ENCODE results near the gene METTL8.

METTL8 gene

GRCh38 chr2:171412571-171413175 lies 21.1 kb downstream of the METTL8 start:
- TF ChIP-seq, protein P1, sequence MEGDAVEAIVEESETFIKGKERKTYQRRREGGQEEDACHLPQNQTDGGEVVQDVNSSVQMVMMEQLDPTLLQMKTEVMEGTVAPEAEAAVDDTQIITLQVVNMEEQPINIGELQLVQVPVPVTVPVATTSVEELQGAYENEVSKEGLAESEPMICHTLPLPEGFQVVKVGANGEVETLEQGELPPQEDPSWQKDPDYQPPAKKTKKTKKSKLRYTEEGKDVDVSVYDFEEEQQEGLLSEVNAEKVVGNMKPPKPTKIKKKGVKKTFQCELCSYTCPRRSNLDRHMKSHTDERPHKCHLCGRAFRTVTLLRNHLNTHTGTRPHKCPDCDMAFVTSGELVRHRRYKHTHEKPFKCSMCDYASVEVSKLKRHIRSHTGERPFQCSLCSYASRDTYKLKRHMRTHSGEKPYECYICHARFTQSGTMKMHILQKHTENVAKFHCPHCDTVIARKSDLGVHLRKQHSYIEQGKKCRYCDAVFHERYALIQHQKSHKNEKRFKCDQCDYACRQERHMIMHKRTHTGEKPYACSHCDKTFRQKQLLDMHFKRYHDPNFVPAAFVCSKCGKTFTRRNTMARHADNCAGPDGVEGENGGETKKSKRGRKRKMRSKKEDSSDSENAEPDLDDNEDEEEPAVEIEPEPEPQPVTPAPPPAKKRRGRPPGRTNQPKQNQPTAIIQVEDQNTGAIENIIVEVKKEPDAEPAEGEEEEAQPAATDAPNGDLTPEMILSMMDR (IDR thresholded peaks at IDR 0.05; ENCODE audit: low read depth, low read length, missing control alignments), result no peak
- no peak for DNase-seq (ENCODE audit: low read depth)
- in situ Hi-C loops (cut with HindIII; ENCODE audit: low sequenced_read_pairs), result loop anchor here (25.0 kb wide), 1 partner anchor 450 kb away; no protein-coding TSS in a partner anchor
- H3K4me3 ChIP-seq (ENCODE audit: low read depth, low read length), result no peak overlapping the region

DNA sequence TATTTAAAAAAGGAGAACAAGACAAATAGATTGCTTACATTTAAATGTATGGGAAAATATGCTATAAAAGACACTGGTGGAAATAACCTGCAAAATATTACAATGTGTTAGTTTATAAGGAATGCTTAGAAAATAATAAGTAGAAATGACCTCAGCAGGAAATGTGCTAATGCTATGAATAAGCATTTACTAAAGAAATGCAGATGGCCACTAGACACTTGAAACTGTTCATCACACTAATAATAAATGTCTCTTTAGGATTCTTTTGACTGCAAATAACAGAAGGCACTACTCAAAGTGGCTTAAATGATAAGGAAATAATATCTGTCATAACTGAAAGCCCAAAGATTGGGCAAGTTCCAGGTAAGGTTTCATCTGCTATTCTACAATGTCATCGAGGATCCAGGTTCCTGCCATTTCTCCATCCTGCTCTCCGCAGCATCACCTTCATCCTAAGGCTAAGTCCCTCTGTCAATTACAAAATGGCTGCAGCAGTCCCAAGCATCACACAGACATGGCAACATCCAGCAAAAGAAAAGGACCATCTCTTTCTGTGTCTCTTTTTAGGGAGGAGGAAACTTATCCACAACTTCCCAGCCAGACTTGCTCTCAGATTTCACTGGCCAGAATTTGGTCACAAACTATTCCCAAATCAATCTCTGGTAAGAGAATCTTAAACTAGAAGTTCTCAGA lies 21.9 kb downstream of the METTL8 start:
- TF ChIP-seq, protein P1 (IDR thresholded peaks at IDR 0.05; ENCODE audit: low read depth, low read length, missing control alignments), result no peak
- no peak for DNase-seq (ENCODE audit: low read depth)
- in situ Hi-C loops (cut with HindIII; ENCODE audit: low sequenced_read_pairs), result loop anchor here (25.0 kb wide), 1 partner anchor 450 kb away; no protein-coding TSS in a partner anchor
- no peak overlapping the region for H3K4me3 ChIP-seq (ENCODE audit: low read depth, low read length)

DNA sequence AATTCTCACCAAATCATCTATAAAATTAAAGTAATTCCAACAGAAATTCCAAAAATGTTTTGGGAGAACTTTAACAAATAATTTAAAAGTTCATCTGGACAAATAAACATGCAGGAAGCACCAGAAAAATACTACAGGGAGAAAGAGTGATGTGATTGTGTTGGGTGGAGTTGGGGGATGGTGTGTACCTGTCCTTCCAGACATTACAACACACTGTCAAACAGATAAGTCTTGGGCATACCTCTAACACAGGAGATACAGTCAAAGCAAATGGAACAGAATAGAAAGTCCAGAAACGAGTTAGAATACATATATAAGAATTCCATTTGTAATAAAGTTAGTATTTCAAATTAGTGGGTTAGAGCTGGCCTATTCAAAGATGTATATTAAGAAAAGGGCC lies 22.6 kb downstream of the METTL8 start:
- no peak for DNase-seq (ENCODE audit: low read depth)
- in situ Hi-C loops (cut with HindIII; ENCODE audit: low sequenced_read_pairs), result loop anchor here (25.0 kb wide), 1 partner anchor 449 kb away; no protein-coding TSS in a partner anchor
- H3K4me3 ChIP-seq (ENCODE audit: low read depth, low read length), result no peak overlapping the region
- TF ChIP-seq, protein P1 (IDR thresholded peaks at IDR 0.05; ENCODE audit: low read depth, low read length, missing control alignments), result no peak

- TF ChIP-seq, protein P1 (IDR thresholded peaks at IDR 0.05; ENCODE audit: low read depth, low read length, missing control alignments), result no peak
- in situ Hi-C loops (cut with HindIII; ENCODE audit: low sequenced_read_pairs), result loop anchor here (25.0 kb wide), 1 partner anchor 448 kb away; no protein-coding TSS in a partner anchor
- DNase-seq (ENCODE audit: low read depth), result no peak
- H3K4me3 ChIP-seq (ENCODE audit: low read depth, low read length), result no peak overlapping the region
Observed at GRCh38 chr2:171410624-171411023, 23.2 kb downstream of the METTL8 start.

GRCh38 chr2:171410101-171410500 lies 23.7 kb downstream of the METTL8 start:
- DNase-seq (ENCODE audit: low read depth), result peak; percentile 38
- TF ChIP-seq, protein P1 (IDR thresholded peaks at IDR 0.05; ENCODE audit: low read depth, low read length, missing control alignments), result no peak
- H3K4me3 ChIP-seq (ENCODE audit: low read depth, low read length), result no peak overlapping the region
- in situ Hi-C loops (cut with HindIII; ENCODE audit: low sequenced_read_pairs), result loop anchor here (25.0 kb wide), 1 partner anchor 448 kb away; no protein-coding TSS in a partner anchor

DNA sequence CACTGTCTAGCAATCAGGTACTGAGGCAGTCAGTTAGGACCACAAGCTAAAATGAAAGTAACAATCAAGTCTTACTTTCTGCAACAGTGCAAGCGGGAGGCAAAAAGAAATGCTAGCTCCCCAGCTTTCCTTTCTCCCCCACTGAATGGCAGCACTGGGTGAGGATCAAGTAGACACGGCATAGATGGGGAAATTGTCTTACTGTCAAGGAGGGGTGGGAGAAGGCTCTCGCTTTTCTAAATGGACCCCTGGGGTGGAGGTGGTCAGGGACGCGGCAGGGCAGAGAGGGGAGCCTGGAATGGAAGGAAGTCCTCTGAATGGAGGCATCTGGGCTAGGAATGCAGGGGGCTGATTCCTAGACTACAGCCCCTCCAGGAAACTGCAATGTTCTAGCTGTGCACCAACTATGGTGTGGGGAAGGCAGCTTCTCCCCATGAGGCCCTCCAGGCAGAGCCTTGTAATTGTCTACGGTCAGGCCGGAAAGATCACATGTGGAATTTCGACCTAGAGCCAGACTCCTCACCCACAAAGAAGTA lies 24.3 kb downstream of the METTL8 start:
- DNase-seq (ENCODE audit: low read depth), result no peak
- TF ChIP-seq, protein P1 (IDR thresholded peaks at IDR 0.05; ENCODE audit: low read depth, low read length, missing control alignments), result no peak
- H3K4me3 ChIP-seq (ENCODE audit: low read depth, low read length), result peak overlapping the region; percentile 34
- in situ Hi-C loops (cut with HindIII; ENCODE audit: low sequenced_read_pairs), result loop anchor here (25.0 kb wide), 1 partner anchor 447 kb away; no protein-coding TSS in a partner anchor
